Type B pancreatic cell (in vitro differentiated cells): ENCODE data around the gene ZMYND11. TPM values are rescaled to one million over a fixed set of nuclear protein-coding genes. Genes with fewer than 3 reads are reported as not detected.
"Not testable (repeated sequence)": the region's sequence is repeated elsewhere in the genome, so short reads cannot be mapped to it uniquely, and the experiment has no call there.

Source experiments
- DNase-seq: peaks from one replicate; pipeline ENCODE4 v3.0.0; 2021; ENCODE audit warnings: mixed read lengths; ENCODE audit not compliant: unreplicated experiment; ENCODE audit errors: extremely low spot score
- H3K27ac Mint-ChIP-seq: 2 replicates; pipeline ENCODE4 v1.8.0; 2021; ENCODE audit warnings: mild to moderate bottlenecking, mixed read lengths
- H3K27me3 Mint-ChIP-seq: 2 replicates; pipeline ENCODE4 v1.8.0; 2021; ENCODE audit warnings: mixed read lengths
- H3K36me3 Mint-ChIP-seq: 2 replicates; pipeline ENCODE4 v1.8.0; 2021; ENCODE audit warnings: mixed read lengths
- H3K4me1 Mint-ChIP-seq: one replicate; pipeline ENCODE4 v1.8.0; 2021; ENCODE audit warnings: mixed read lengths; ENCODE audit not compliant: unreplicated experiment
- H3K4me3 Mint-ChIP-seq: 2 replicates; pipeline ENCODE4 v1.8.0; 2021; ENCODE audit warnings: mild to moderate bottlenecking, mixed read lengths
- H3K9me3 Mint-ChIP-seq: 2 replicates; pipeline ENCODE4 v1.8.0; 2021; ENCODE audit warnings: mixed read lengths
- CTCF ChIP-seq: fragments of 200-600 bp; sonication (generic); conservative IDR thresholded peaks from 2 replicates; pipeline ENCODE4 v1.5.0; 2021; ENCODE audit warnings: antibody characterized with exemption, mild to moderate bottlenecking
- total RNA-seq: library from RNA; stranded (reverse); gene quantifications from 2 replicates; pipeline ENCODE4 v1.2.1, GENCODE V29; 2021; ENCODE audit warnings: low replicate concordance

Gene ZMYND11
- total RNA-seq, 1 donor from 2014 or later = 58.7 TPM

- no peaks in the 10 kb centered on the region for H3K9me3 Mint-ChIP-seq
- H3K36me3 Mint-ChIP-seq = peaks cover 33% of the 10 kb centered on the region
- no peak overlapping the region for H3K4me3 Mint-ChIP-seq
- H3K4me1 Mint-ChIP-seq = no peaks in the 10 kb centered on the region
- H3K27ac Mint-ChIP-seq = no peak overlapping the region
- DNase-seq = no peak
- no peaks in the 10 kb centered on the region for H3K27me3 Mint-ChIP-seq
- no peak for TF ChIP-seq CTCF
Measured at GRCh38 chr10:247480-247879, 112.2 kb downstream of the ZMYND11 start.

- no peaks in the 10 kb centered on the region for H3K4me1 Mint-ChIP-seq
- TF ChIP-seq CTCF = no peak
- H3K4me3 Mint-ChIP-seq = no peak overlapping the region
- H3K9me3 Mint-ChIP-seq = no peaks in the 10 kb centered on the region
- H3K27me3 Mint-ChIP-seq = no peaks in the 10 kb centered on the region
- peaks cover 31% of the 10 kb centered on the region for H3K36me3 Mint-ChIP-seq
- no peak for DNase-seq
- H3K27ac Mint-ChIP-seq = no peak overlapping the region
Measured at GRCh38 chr10:248307-248706, 113.1 kb downstream of the ZMYND11 start.

- no peak for DNase-seq
- Mint-ChIP-seq H3K9me3 (no peaks in the 10 kb centered on the region), H3K27ac (no peak overlapping the region), H3K4me3 (no peak overlapping the region), H3K36me3 (peaks cover 19% of the 10 kb centered on the region), H3K4me1 (no peaks in the 10 kb centered on the region), H3K27me3 (no peaks in the 10 kb centered on the region)
- TF ChIP-seq CTCF = no peak
Measured at GRCh38 chr10:251982-252582, 116.8 kb downstream of the ZMYND11 start.

- TF ChIP-seq CTCF = no peak
- Mint-ChIP-seq H3K27me3 (no peaks in the 10 kb centered on the region), H3K4me1 (no peaks in the 10 kb centered on the region), H3K9me3 (no peaks in the 10 kb centered on the region), H3K36me3 (peaks cover 12% of the 10 kb centered on the region), H3K4me3 (no peak overlapping the region), H3K27ac (no peak overlapping the region)
- no peak for DNase-seq
Measured at GRCh38 chr10:260819-261429, 125.7 kb downstream of the ZMYND11 start.

- not testable (repeated sequence) for H3K36me3 Mint-ChIP-seq, H3K27me3 Mint-ChIP-seq, H3K27ac Mint-ChIP-seq, H3K4me1 Mint-ChIP-seq, H3K9me3 Mint-ChIP-seq, H3K4me3 Mint-ChIP-seq, DNase-seq
Measured at GRCh38 chr10:264160-265073, 129.2 kb downstream of the ZMYND11 start.

GRCh38 chr10:265074-265440 is 129.8 kb downstream of the ZMYND11 start:
- H3K27me3 Mint-ChIP-seq, H3K27ac Mint-ChIP-seq, H3K9me3 Mint-ChIP-seq, H3K4me1 Mint-ChIP-seq, DNase-seq, H3K4me3 Mint-ChIP-seq, H3K36me3 Mint-ChIP-seq: not testable (repeated sequence)

- not testable (repeated sequence) for H3K4me1 Mint-ChIP-seq, DNase-seq, H3K27ac Mint-ChIP-seq, H3K9me3 Mint-ChIP-seq, H3K36me3 Mint-ChIP-seq, H3K27me3 Mint-ChIP-seq, H3K4me3 Mint-ChIP-seq
Measured at GRCh38 chr10:265816-266588, 130.7 kb downstream of the ZMYND11 start.
